G401 (cell line): ENCODE results near the gene CRHR2. TPM values are rescaled to one million over a fixed set of nuclear protein-coding genes. Genes with fewer than 3 reads are reported as not detected.

ENCODE experiments used
- DNase-seq: peaks from one replicate; pipeline ENCODE4 v3.0.0-alpha.2; 2015; ENCODE audit warnings: low spot score
- in situ Hi-C: cut with HindIII; loops from 2 replicates; pipeline ENCODE4 v1.10.0; 2016; ENCODE audit warnings: low sequenced_read_pairs, mixed read lengths
- total RNA-seq: library from RNA; depleted of rRNA; stranded (reverse); fragments of >200 nt; shearing (Covaris generic); gene quantifications from 2 replicates; pipeline ENCODE4 v1.2.3, GENCODE V29; 2014

The CRHR2 gene
- total RNA-seq, 1 experiment from 2014 or later = not detected

DNA sequence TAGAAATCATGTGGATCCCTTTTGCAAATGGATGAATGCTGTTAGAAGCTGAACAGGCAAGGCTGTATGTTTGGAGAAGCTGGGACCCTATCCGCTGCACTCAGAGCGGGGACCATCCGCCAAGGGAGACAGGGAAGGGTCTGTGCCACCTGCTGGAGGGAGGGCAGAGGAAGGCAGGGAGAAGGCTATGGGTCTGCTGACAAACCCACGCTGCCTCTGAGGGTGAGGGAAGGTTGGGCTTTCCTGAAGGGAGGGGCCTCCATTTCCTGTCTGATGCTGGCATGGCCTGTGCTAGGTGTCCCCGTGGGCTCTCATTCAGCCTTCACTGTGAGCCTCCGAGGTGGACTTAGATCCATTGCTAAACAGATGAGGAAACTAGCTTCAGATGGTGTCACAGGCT is 5.3 kb upstream of the CRHR2 start:
- no peak for DNase-seq
- in situ Hi-C loops = no loop called here

DNA sequence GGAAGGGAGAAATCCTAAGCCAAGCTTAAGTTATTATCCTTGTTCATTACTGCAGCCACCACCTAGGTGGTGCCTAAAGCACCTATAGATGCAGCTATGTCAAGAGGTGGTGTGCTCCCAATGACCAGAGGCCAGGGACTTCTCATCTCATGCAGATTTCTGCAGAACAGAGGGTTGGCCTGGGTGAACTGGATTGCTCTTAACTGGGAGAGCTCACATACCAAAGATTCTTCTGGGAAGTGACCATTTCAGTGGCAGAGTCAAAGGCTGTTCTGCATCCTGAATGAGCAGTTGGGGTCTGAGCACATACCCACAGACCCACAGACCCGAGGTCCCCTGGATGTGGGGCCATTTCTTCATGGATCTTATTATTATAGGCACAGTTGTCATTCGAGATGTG is 2.1 kb upstream of the CRHR2 start:
- no peak for DNase-seq
- in situ Hi-C loops = no loop called here

DNA sequence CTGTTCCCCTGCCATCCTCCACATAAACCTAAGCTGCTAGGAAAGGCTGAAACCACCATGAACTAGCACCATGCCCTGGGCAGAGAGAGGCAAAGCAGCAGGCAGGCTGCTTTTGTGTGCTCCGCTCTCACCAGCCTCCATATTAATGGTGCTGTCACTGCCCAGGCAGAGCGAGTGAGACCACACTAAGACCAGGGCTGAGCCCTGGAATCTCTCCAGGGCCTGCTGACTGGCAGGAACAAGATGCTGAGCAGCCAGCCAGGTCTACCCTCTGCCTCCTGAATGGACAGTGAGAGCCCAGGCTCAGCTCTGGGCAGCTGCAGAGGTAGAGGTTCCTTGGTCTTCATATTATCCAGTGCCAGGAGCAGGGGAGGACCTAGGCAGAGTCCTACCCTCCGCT is 1.6 kb upstream of the CRHR2 start:
- in situ Hi-C loops = no loop called here
- peak; percentile 88 for DNase-seq

DNA sequence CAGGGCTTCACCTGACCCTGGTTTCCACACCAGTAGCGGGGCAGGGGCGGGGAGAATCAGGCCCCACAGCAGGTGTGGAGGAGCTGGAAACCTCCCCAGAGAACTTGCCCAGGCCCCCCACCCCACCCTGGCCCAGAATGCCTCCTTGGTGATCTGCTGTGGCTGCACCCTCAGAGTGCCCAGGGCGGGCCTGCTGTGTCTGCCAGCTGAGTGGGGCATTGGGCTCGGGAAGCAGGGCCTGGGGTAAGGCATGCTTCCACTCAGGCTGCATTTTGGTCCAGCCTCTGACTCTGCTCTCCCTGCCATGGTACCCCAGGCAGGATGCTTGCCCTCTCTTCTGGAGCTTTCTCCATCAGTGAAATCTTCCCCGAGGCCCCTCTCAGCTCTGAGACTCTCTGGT is 1.1 kb upstream of the CRHR2 start:
- no peak for DNase-seq
- in situ Hi-C loops = no loop called here

DNA sequence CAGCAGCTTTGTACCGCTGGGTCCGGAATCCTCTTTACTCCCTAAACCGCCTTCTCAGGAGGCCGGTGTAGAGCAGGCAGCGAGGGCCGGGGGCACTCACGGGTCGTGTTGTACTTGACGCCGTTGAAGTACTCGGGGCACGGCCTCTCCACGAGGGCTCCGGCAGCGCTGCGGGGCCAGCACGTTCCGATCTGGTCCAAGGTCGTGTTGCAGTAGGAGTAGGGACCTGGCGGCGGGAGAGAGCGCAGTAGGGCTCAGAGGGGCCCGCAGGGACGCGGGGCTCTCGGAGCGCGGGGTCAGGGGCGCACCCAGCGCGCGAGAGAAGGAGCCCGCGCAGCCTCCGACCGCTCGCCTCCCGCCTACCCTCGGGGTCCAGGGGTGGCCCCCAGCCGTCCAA is 443 bp downstream of the CRHR2 start:
- in situ Hi-C loops = no loop called here
- DNase-seq = no peak

DNA sequence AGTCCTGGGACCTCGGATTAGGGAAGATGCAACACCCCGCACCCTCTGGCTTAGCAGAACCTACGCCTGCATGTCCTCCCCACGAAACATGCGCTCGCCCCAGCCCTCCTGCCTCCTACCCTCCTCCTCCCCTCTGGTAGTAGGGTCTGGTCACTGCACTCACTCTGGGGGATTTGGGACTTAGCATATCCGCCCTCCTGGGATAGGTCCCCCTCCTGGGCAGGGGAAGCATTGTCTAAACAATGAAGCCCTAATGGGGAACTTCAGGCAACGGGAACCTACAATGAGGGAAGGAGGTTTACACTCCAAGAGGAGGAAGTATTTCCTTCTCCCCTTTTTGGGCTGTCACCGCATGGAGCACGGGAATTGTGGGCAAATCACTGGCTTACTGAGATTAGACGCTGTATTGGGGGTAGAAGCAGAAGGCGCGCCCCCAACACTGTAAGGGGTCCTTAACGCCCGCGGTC is 892 bp downstream of the CRHR2 start:
- in situ Hi-C loops = no loop called here
- DNase-seq = no peak

DNA sequence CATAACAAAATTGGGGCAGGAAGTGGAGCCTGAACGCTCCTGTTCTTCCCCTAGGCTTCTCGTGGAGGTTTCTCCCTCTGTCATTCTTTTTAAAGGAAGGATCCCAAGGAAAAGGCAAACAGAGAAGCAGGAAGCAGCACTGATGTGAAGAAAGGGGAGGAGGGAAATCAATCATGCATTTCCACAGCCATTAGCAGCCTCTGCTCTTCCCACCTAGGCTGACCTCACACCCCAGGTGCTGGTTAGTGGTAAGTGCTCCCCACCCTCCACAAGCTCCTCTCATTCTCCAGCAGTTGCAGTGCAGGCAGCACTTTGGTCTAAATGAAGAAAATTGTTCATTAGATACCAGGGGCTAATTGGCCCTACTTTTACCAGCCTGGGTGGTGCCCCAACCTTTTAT is 2.6 kb downstream of the CRHR2 start:
- in situ Hi-C loops = no loop called here

DNA sequence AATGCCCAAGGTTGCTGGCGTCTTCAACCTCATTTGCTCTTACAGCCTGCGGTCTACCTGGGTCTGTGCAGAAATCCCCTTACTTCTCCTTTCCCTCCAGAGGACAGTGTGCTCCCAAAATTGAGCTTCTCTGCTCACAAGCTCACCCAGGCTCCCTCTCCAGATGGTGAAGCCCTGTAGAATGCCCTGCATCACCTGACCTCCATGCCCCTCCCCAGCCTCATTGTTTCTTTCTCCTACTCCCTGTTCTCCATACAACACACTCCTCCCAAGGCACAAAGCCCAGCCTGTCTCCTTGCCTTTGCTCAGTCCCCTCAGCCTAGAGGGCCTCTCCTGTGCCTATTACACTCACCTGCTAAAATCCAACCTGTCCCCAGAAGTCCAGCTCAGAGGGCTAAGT is 3.5 kb downstream of the CRHR2 start:
- in situ Hi-C loops = no loop called here

More for the DNA sequence above, 2.6 kb downstream of the CRHR2 start:
- DNase-seq = no peak

DNA sequence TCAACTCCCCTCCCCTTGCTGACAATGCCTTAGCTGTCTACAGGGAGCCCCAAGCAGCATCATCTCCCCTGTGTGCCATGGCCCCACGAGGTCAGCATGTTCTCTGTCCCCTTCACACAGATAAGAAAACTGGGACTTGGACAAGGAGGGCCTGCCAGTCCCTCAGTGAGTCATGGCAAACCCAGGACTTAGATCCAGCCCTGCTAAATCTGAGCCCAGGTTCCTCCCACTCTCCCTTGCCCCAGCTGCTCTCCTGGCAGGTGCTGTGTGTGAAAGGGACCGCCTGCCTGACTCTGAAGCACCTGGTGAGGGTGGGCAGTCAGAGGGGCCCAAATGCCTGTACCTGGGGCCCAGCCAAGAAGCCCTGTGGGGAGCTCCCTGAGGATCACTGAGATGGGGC is 7.4 kb downstream of the CRHR2 start:
- DNase-seq = no peak
- in situ Hi-C loops = no loop called here

More for the DNA sequence above, 3.5 kb downstream of the CRHR2 start:
- DNase-seq = no peak

DNA sequence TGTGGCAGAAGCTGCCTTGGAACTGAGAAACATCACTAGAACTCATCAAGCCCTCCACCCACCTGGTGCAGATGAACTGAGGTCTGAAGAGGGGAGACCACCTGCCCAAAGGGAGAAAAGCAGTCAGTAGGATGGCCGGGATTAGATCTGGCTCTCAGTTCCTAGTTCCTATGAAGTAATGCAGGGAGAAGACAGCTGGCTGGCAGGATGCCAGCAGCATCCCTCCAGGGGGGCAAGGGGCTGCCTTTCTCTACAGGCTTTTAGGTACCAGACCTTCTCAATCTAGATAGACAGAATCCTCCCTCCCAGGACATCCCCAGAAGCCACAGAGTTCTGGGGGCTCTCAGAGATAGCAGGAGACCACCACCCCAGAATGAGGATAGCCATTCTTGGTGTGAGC is 7.8 kb downstream of the CRHR2 start:
- DNase-seq = no peak
- in situ Hi-C loops = no loop called here

DNA sequence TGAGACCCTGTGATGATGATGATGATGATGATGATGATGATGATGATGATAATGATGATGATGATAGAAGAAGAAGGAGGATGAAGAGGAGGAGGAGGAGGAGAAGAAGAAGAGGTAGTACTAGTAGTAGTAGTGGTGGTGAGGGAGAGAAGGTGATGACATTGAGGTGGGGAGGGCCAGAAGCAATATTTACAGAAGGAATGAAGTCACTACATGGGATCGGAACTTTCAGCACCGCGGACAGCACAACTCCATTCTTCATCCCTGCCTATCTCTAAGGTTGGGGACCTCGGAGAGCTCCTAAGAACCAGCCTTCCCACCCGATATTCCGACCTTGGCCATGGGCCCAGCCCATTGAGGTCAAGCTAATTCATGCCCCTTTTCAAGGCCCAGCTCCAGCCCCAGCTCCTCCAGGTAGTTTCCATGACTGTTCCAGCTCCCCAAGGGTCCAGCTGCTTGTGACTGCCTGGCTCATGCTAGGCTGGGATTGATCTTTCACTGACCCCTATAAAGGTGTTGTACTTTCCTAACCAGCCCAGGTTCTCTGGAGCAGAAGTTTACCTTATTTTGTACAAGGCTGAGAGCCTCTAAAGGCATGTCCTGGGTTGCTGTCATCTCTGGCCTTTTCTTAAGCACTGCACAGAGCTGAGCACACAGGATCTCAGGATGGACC is 10.3 kb downstream of the CRHR2 start:
- no peak for DNase-seq
- in situ Hi-C loops = no loop called here

DNA sequence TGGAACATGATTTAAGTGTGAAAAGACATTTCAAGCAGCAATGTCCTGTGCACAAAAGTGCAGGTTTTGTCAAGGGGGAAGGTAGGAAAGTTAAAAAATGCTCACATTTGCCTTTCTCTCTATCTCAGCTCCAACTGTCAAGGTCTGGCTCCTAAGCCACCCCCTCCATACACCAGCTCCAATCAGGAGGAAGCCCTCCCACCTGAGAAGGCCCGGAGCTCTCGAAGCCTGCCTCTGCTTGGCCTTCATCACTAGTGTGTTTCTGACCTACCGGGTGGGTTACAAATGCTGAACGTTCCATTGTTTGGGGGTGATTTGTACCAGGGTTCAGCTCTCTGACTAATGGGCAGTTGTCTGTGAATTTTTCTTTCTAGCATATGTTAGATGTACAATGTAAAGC is 14.2 kb downstream of the CRHR2 start:
- in situ Hi-C loops = no loop called here
- no peak for DNase-seq

DNA sequence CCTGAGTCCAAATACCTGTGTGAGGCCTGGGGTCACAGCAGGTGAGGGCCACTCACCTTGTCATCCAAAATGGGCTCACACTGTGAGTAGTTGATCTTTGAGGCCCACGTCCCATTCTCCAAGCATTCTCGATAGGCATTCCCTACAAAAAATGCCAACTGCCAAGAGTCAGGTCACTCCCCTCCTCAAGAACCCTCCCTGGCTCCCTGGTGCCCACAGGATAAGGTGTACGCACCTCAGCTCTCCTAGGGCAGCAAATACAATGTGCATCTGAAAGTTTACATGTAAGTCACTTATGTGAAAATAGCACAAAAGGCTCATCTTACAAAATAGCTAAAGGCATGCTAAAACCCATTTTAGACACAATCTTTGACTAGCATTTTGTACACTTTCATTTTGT is 15.1 kb downstream of the CRHR2 start:
- in situ Hi-C loops = no loop called here
- DNase-seq = no peak

DNA sequence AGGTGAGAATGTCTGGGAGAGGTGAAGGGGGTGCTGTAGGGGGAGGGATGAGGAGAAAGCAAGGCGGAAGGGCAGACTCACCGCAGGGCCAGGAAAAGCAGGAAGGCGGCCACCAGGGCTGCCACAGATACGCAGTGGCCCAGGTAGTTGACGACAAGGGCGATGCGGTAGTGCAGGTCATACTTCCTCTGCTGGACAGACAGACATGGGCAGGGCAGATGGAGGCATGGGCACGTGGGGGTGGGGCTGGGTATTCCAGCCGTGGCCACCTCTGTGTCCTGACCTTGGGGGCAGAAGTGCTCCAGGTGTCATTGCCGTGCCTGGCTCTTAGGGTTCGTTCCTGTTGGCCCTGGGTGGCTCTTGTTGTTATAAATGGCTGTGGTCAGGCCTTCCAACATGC is 16.8 kb downstream of the CRHR2 start:
- in situ Hi-C loops = no loop called here
- no peak for DNase-seq

DNA sequence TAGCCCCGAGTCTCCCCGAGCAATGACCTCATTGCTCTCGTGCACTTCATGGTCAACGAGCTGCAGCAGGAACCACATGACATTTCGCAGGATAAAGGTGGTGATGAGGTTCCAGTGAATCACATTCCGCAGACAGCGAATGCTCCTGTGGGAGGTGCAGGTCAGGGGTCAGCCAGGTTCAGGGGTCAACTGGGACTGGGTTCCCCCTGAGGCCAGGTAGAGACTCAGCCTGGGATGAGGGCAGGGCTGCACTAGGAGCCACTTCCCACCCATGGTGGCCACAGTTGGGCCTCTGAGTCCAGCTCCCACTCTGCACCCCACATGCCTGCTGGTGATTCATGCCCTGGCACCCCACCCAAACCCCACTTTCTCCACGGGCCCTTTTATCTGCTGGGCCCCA is 17.2 kb downstream of the CRHR2 start:
- DNase-seq = no peak
- in situ Hi-C loops = no loop called here

DNA sequence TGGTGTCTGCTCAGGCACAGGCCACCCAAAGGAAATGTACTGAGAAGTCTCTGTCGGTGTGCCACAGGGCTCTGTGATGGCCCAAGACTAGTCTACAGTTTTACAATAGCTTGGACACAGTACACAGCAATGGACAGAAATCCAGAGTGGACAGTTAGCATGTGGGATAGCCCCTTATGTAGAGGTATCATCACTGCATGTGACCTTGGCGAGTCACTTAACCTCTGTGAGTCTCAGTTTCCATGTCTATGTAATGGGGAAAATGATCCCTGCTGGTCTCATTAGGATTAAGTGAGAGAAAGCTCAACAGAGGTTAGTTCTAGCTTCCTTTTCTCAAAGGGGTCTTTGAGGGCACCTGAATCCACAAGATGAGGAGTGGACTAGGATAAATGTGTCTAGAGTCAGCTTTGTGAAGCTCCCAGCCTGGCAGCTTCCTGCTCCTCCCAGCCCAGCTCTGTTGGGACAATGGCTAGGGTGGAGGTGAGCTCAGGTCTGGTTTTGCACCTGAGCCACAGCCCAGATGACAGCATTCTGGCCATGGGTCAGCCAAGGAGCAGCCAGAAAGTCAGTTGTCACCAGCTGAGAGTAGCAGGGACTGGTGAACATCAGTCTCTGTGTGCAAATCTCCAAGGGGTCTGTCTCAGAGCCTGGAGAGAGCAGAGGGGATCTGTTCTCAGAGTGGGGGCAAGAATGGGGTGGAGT is 17.9 kb downstream of the CRHR2 start:
- no peak for DNase-seq
- in situ Hi-C loops = no loop called here

DNA sequence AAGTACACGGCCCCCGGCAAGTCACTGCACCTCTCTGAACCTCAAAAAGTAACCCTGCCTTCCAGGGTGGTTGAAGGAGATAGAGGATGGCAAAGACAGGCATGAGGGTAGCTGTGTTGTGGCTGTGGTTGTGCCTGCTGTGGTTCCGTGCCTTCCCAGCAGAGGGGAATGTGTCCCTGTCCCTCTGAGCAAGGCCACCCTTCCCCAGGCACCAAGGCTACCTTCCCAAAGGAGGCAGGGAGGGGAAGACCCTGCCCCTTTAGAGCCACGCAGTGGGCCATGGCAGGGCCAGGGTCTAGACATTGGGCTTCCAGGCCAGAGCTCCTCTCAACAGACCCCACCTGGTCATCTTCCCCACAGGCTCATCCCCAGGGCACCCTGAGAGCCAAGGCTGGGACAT is 18.8 kb downstream of the CRHR2 start:
- in situ Hi-C loops = no loop called here
- DNase-seq = no peak

DNA sequence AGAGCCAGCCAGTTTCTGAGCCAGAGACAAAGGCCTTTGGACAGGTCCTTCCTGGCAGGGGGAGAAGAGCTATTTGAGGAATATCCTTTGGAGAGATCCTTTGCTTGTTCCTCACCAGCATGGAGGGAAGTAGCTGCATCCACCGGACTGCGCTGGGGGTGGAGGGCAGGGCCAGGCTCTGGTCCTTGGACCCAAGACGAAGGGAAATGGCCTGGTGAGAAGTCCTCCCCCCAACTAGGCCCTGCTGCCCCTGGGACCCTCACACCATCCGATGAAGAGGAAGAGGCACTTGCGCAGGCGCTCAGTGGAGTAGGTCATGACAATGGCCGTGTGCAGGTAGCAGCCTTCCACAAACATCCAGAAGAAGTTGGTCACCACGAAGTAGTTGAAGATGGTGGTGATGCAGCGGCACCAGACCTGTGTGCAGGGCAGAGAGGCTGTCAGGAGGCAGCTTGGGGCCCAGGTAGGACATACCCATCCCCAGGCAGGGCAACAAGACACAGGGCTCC is 19.8 kb downstream of the CRHR2 start:
- DNase-seq = no peak
- in situ Hi-C loops = no loop called here

DNA sequence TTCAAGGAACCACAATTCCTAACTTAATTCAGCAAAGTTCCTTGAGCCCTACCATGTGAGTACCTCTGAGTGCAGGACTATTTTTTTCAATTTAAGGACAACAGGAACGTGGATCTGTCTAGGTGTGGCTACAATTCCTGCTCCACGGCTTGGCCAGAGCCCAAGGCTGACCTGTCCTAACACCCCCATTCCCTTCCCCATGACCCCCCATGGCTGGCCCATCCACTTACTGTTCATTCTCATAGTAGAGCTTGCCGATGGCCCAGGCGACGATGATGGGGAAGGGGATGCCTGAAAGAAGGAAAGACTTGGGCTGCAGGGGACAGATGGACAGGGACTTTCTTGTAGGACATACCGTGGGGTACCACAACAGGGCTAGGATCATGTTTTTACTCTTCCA is 20.3 kb downstream of the CRHR2 start:
- no peak for DNase-seq
- in situ Hi-C loops = no loop called here

DNA sequence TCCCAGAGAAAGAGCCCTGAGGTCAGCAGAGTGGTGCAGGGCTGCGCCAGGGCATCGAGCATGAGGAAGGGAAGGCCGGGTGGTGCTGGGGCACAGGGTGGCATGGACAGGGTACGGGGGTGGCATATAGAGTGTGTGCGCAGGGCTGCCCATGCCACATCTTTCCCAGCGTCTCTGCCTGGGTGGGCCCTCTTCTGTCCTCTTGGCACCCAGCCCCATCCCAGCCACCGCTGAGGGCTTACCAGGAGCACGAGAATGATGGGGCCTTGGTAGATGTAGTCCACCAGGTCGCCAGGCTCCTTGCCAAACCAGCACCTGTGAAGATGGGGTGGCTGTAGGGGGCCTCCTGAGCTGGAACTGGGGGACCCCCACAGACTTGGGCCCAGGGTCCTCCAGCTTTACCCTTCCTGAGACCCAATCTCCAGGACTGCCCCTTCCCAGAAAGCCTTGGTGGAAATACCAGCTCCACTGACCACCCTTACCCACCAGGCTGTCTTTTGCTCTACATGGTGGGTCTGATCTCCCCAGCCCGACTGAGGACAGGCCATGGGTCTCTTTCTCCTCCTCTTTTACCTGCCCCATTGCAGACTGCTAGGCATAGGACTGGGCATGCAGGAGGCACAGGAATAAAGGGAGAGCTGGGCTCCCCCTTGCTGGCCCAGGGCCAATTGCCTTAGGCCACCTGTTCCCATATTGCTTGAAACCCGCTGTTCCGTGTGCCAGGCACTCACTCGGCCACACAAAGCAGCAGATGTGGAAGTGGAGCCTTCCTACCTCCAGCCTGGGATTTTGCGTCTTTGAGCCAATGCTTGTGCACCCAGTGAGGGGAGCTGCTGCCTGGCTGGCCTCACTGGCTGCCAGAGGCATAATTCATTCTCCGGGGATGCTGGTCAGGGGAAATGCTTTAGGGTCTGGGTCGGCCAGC is 21.7 kb downstream of the CRHR2 start:
- peak; percentile 75 for DNase-seq
- in situ Hi-C loops = no loop called here
